NCI-H2196 treated with DMSO at 0.1 percent for 48 hours (cell line): Measurements from ENCODE around the gene CACNA1C.

Experiments used
- DNase-seq: peaks from one replicate; lab custom pipeline; 2025; ENCODE audit not compliant: unreplicated experiment; lab: John Stamatoyannopoulos, UW

Gene CACNA1C

GRCh38 chr12:2494486-2495192 lies 441.9 kb downstream of the CACNA1C start:
- DNase-seq, result no peak

- DNase-seq, result no peak
Observed at GRCh38 chr12:2495417-2496112, 442.8 kb downstream of the CACNA1C start.

DNA sequence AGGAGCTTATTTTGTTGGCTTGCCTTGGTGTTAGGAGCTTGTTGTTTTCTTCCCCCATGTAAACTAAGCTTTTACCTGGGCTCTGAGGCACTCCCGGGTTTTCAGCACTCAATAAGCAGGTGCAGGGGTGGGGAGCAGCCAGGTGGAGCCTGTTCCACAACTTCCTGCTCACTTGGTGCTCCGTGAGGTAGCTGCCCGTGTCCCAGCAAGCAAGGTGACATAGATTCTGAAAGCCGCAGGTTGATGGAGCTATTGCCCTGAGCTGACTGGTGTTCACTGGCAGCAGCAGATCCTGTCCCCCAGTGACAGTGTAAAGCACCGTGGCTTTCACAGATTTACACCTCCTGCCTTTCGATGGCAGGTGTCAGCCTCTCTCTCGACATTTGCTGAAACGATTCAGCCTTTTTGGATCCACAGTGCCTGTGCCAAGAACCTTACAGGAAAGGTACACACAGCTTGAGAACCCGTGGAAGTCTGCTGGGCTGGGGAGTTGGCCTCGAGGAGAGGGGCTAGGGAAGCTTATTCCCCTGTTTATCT lies 446.2 kb downstream of the CACNA1C start:
- no peak for DNase-seq

- no peak for DNase-seq
Observed at GRCh38 chr12:2501464-2502191, 448.8 kb downstream of the CACNA1C start.

GRCh38 chr12:2503036-2503435 lies 450.2 kb downstream of the CACNA1C start:
- no peak for DNase-seq

- no peak for DNase-seq
Observed at GRCh38 chr12:2503762-2504161, 451.0 kb downstream of the CACNA1C start.

DNA sequence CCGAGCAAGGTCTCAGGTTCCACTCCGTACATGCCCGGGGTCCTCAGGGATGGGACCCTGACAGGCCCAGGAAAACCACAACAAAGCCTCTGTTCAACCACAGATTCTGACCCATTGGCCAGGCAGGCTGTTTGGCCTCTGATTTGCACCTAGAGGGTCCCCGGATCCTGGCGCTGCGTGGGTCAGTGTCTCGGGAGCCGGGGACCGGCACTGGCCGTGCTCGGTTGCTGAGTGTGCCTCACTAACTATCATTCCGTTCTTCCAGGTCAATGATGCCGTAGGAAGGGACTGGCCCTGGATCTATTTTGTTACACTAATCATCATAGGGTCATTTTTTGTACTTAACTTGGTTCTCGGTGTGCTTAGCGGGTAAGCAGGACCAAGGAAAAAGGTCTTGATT lies 451.8 kb downstream of the CACNA1C start:
- no peak for DNase-seq

DNA sequence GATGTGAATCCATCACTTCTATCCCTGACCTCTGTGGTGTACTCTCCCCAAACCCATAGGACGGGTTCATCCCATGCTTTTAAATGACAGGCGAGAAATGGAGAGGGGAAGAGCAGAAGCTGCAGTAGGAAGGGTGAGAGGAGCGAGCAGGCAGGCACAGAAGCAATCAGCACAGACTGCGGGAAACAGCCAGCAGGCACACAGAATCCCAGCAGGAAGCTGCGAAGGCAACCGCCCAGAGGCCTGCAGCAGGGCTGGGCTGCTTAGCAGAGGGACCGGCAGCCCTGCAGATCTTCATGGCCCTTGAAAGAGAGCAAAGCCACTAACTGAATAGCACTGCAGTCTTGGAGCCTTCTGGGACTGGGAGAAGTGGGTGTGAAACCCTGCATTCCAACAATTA lies 455.0 kb downstream of the CACNA1C start:
- no peak for DNase-seq

DNA sequence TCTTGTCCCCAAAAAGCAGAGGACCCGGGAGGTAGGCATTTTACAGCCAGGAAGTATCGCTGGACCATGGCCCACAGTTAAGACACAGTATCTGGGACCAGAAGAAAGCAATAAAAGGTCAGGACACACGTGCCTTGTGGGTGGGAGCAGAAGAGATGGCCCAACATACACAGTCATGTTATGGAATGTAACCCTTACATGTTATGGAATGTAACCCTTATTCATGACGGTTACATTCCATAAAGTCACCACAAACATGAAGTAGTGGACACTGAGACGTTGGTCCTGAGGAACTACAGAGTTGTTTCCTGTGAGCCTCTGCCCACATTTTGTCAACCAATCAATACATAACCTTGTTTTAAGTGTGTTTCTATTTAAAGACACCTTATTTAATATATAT lies 456.4 kb downstream of the CACNA1C start:
- DNase-seq, result no peak

DNA sequence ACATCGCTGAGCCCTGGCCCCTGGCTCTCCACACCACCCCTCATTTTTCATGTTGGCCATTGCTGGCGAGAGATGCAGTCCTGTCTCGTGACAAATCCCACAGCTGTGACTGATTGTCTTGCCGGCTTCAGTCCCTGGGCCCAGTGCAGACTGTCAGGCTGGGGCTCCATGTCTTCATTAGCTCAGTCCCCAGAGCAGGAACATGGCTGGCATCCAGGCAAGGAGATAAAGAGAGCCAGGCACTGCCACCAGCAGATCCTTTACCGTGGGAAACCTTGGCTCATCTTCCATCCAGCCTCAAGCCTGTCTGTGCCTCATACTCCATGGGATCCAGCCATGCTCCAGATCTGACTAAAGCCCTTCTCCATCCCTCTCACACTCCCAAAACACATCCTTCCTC lies 457.3 kb downstream of the CACNA1C start:
- no peak for DNase-seq

GRCh38 chr12:2513141-2514037 lies 460.6 kb downstream of the CACNA1C start:
- DNase-seq, result no peak

DNA sequence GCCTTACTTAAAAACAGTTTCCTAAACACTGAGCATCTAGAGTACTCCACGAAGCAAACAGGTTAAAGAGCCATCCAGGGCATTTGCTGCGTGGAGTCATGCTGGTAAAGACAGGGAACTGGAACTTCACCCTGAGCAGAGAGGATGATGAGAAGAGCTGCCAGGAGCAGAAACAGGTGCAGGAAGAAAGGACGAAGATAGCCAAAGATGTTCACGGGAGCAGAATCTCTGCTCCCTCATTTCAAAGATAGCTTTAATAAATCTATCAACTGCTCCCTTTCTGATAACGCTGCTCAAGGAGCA lies 461.2 kb downstream of the CACNA1C start:
- no peak for DNase-seq

GRCh38 chr12:2520722-2521246 lies 468.0 kb downstream of the CACNA1C start:
- no peak for DNase-seq

GRCh38 chr12:2523317-2523716 lies 470.5 kb downstream of the CACNA1C start:
- no peak for DNase-seq

DNA sequence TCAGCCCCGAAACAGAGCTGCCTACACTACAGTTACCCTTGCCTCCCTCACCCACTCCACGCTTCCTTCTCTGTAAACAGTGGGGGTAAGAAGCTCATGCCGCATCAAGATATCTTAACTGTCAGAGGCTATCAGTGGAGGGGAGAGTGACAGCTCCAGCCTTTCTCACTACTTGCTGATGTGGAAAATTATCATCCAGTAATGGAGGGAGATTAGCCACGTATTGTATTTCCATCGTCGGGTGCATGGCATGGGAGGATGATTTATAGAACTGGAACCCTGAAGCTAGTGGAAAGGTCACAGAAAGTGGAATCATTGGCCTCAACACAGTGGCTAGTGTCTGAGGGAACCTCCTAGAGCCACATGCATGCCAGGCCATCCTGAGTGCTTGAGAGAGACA lies 471.1 kb downstream of the CACNA1C start:
- no peak for DNase-seq

DNA sequence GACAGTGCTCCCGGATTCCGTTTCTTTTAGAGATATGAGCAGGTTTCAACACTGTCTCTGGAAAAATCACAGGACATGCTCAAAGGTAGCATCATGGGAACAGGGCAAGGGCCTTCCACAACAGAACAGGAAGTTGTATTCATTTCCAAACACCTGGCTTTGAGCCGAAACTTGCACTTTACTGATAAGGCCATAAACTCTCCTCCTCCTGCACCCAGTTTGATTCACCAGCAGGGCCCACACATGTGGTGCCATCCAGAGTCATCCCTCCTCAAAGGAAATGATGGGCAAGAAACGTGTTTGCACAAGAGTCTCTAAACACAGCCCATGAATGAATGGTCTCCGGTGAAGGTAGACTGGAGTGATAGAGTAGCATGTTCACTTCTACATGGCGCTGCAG lies 473.6 kb downstream of the CACNA1C start:
- DNase-seq, result no peak

DNA sequence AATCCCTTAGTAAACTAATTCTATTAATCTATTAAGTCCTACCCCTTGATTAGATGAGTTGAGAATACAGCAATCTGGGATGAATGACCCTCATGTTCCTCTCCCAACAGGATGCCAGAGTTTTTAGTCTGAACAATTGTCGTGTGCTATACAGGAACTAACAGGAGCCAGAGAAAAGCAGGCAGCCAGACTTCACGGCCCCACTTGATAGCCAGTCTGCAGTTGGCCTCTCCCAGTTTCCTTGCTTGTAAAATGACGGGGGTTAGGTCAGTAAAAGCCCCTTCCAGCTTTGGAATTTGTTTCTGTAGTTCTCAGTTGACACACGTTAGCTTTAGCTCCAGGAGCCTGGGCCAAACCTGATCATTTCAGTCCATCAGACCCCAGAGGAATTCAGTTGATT lies 475.2 kb downstream of the CACNA1C start:
- DNase-seq, result no peak

- DNase-seq, result no peak
Observed at GRCh38 chr12:2529807-2530206, 477.0 kb downstream of the CACNA1C start.

DNA sequence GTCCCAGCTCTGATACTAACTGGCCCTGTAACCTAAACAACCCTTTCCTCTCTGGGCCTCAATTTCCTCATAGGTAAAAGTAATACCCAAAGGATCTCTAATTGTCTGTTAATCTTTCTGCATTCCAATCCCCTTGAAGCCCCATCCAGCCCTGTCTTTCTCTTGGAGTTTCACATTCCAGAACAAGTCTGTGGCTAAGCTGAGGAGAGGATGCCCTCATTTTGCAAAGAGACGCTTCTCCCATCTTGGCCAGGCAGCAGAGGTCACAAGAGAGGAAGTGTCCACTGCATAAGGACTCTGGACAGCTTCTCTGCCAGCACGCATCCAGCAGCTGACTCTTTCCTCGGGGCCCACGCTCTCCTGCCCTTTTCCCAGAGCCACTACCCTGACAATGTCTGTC lies 478.6 kb downstream of the CACNA1C start:
- DNase-seq, result no peak

DNA sequence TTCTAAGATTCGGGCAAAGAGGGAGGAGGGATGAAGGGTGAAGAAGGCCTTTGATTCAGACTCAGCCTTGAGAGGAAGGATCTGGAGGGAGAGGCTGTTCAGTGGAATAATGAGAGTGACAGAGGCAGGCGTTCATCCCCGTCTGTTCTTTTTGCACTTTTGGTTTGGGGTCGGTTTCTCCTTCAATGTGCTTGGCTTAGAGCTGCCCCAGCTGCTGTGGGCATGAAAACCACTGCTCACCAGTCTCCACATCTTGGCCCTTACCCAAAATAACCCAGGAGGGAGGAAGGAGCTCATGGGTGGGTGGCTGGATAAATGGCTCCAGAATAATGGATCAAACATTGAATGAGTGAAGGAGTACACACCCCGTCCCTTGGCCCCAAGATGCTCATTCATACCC lies 480.2 kb downstream of the CACNA1C start:
- DNase-seq, result no peak
